Epithelial cell of proximal tubule (primary cell): ENCODE results near the gene RLN1. TPM values are rescaled to one million over a fixed set of nuclear protein-coding genes. Genes with fewer than 3 reads are reported as not detected.
"Not testable (repeated sequence)": the region's sequence is repeated elsewhere in the genome, so short reads cannot be mapped to it uniquely, and the experiment has no call there.

Source experiments
- DNase-seq: peaks from one replicate; pipeline ENCODE4 v3.0.0-alpha.2; 2011; ENCODE audit warnings: low read depth
- H3K4me3 ChIP-seq: 2 replicates; pipeline ENCODE4 v1.5.1; 2011; ENCODE audit warnings: low read depth, mild to moderate bottlenecking, low read length
- CTCF ChIP-seq: conservative IDR thresholded peaks from 2 replicates; pipeline ENCODE4 v1.5.1; 2012; ENCODE audit warnings: low read depth, mild to moderate bottlenecking, low read length
- total RNA-seq: library from RNA; depleted of rRNA; stranded (reverse); fragments of >200 nt; gene quantifications from 2 replicates; pipeline ENCODE4 v1.2.3, GENCODE V29; 2015

RLN1 gene
- total RNA-seq, 1 donor from 2014 or later = 0.69 TPM

GRCh38 chr9:5355226-5355625 lies 15.6 kb upstream of the RLN1 start:
- H3K4me3 ChIP-seq = no peak overlapping the region
- no peak for TF ChIP-seq CTCF
- no peak for DNase-seq

- DNase-seq = no peak
- no peak overlapping the region for H3K4me3 ChIP-seq
- no peak for TF ChIP-seq CTCF
Measured at GRCh38 chr9:5354184-5354583, 14.5 kb upstream of the RLN1 start.

- no peak for TF ChIP-seq CTCF
- DNase-seq = no peak
- H3K4me3 ChIP-seq = no peak overlapping the region
Measured at GRCh38 chr9:5352637-5353248, 13.1 kb upstream of the RLN1 start.

GRCh38 chr9:5336688-5337087 lies 3.0 kb downstream of the RLN1 start:
- no peak for TF ChIP-seq CTCF
- no peak for DNase-seq
- H3K4me3 ChIP-seq = no peak overlapping the region

- DNase-seq, H3K4me3 ChIP-seq: not testable (repeated sequence)
Measured at GRCh38 chr9:5331276-5331675, 8.4 kb downstream of the RLN1 start.

GRCh38 chr9:5326893-5327548 lies 12.7 kb downstream of the RLN1 start:
- no peak for DNase-seq
- no peak for TF ChIP-seq CTCF
- H3K4me3 ChIP-seq = no peak overlapping the region

GRCh38 chr9:5326187-5326586 lies 13.5 kb downstream of the RLN1 start:
- TF ChIP-seq CTCF = no peak

GRCh38 chr9:5321601-5322000 lies 18.1 kb downstream of the RLN1 start:
- DNase-seq, H3K4me3 ChIP-seq: not testable (repeated sequence)

More at GRCh38 chr9:5326187-5326586, 13.5 kb downstream of the RLN1 start:
- no peak for DNase-seq
- H3K4me3 ChIP-seq = no peak overlapping the region
